Kidney (tissue), 14 donors: Measurements from ENCODE around the gene WIF1. TPM values are rescaled to one million over a fixed set of nuclear protein-coding genes. Genes with fewer than 3 reads are reported as not detected.
A peak's percentile ranks its signal among the peaks of the same experiment; 100 is the strongest.

Source experiments
- DNase-seq, 5 donors: peaks; one replicate each; pipeline ENCODE4 v3.0.0-alpha.2; 2013 to 2020
- FAIRE-seq: peaks from 2 replicates; lab custom pipeline; 2012; peaks lifted over from hg19 to GRCh38; lab: Jason Lieb, UNC
- H3K27ac ChIP-seq, 2 donors: one replicate each; pipeline ENCODE4 v1.7.0; 2013; ENCODE audit warnings: low read depth in 2 of 2, low read length in 2 of 2, inconsistent platforms in 1 of 2
- H3K27me3 ChIP-seq: one replicate; pipeline ENCODE4 v1.7.1; 2013; ENCODE audit warnings: low read length, inconsistent platforms; ENCODE audit not compliant: control insufficient read depth, insufficient read depth
- H3K36me3 ChIP-seq, 3 donors: one replicate each; pipeline versions ENCODE4 v1.7.0 to v1.7.1; 2013; ENCODE audit warnings: low read length in 3 of 3, control low read depth in 1 of 3, inconsistent platforms in 1 of 3; ENCODE audit not compliant: insufficient read depth in 3 of 3, control insufficient read depth in 2 of 3
- H3K4me1 ChIP-seq, 3 donors: one replicate each; pipeline versions ENCODE4 v1.7.0 to v1.7.1; 2013; ENCODE audit warnings: low read length in 3 of 3, inconsistent platforms in 1 of 3, low read depth in 1 of 3; ENCODE audit not compliant: control insufficient read depth in 2 of 3, insufficient read depth in 2 of 3
- H3K4me3 ChIP-seq, 3 donors: one replicate each; pipeline versions ENCODE4 v1.7.0 to v1.8.1; 2013; ENCODE audit warnings: low read length in 3 of 3, control low read depth in 1 of 3, inconsistent platforms in 1 of 3
- H3K9ac ChIP-seq, 3 donors: one replicate each; pipeline versions ENCODE4 v1.7.0 to v1.7.1; 2013; ENCODE audit warnings: low read length in 3 of 3, control low read depth in 1 of 3, inconsistent platforms in 1 of 3
- H3K9me3 ChIP-seq, 3 donors: one replicate each; pipeline versions ENCODE4 v1.7.0 to v1.7.1; 2013; ENCODE audit warnings: low read length in 3 of 3, control low read depth in 1 of 3, inconsistent platforms in 1 of 3; ENCODE audit not compliant: control insufficient read depth in 2 of 3, insufficient read depth in 1 of 3
- CTCF ChIP-seq: IDR thresholded peaks from 3 replicates; pipeline ENCODE4 v1.5.1; 2012; ENCODE audit warnings: mild to moderate bottlenecking, moderate library complexity, borderline replicate concordance; ENCODE audit not compliant: insufficient read depth; ENCODE audit errors: extremely low read depth
- intact Hi-C: fragments of 100-400 bp; cut with DNase I; formaldehyde crosslinking; loops from one replicate; pipeline ENCODE4 v1.11.1; 2022
- polyA plus RNA-seq: library from polyadenylated mRNA; stranded (reverse); fragments of 350-450 nt; fragmentation: Illumina TruSeq; extraction: RNeasy Lipid Tissue Mini Kit (QIAGEN cat#74804); gene quantifications from one replicate; pipeline ENCODE4 v1.2.3, GENCODE V29; 2014; ENCODE audit warnings: low read depth, low replicate concordance; ENCODE audit not compliant: insufficient read depth
- total RNA-seq: library from RNA; stranded (reverse); fragmentation: NEBNext Ultra II Directional; extraction: Animal tissue kit (Norgen Biotek cat#: 25700); gene quantifications from one replicate; pipeline ENCODE4 v1.2.1, GENCODE V29; 2021
- donor health status: control.
- donor health status: control.
- donor health status: control.
- donor health status: control.
- donor health status: control.
- donor health status: DM: yes; HTN: yes; CAD: no.
- donor health status: Normal renal cell carcinoma (clear cell type).

WIF1 gene
- total and polyA plus RNA-seq, 2 donors from 2014 or later, result not detected

- DNase-seq, result peak in 2 of 5 donors; percentile 41 to 59
- Histone ChIP-seq H3K36me3 (no peaks in the 10 kb centered on the region), H3K27ac (no peak overlapping the region), H3K4me3 (no peak overlapping the region), H3K9me3 (no peaks in the 10 kb centered on the region), H3K4me1 (no peaks in the 10 kb centered on the region), H3K27me3 (peaks cover 33% of the 10 kb centered on the region), H3K9ac (no peak overlapping the region)
- intact Hi-C loops, result no loop called here
- TF ChIP-seq CTCF, result no peak
- FAIRE-seq, result no peak
Measured at GRCh38 chr12:65121956-65122469, 908 bp upstream of the WIF1 start.

GRCh38 chr12:65119063-65119462, 2.0 kb downstream of the WIF1 start:
- no peak overlapping the region for H3K4me3 ChIP-seq
- TF ChIP-seq CTCF, result no peak
- no peak overlapping the region for H3K9ac ChIP-seq
- no peaks in the 10 kb centered on the region for H3K4me1 ChIP-seq
- H3K36me3 ChIP-seq, result no peaks in the 10 kb centered on the region
- H3K27me3 ChIP-seq, result peaks cover 22% of the 10 kb centered on the region
- DNase-seq (no peak), FAIRE-seq (no peak)
- no peaks in the 10 kb centered on the region for H3K9me3 ChIP-seq
- intact Hi-C loops, result no loop called here
- no peak overlapping the region for H3K27ac ChIP-seq

GRCh38 chr12:65113621-65114035, 7.5 kb downstream of the WIF1 start:
- DNase-seq (no peak), FAIRE-seq (no peak)
- Histone ChIP-seq H3K4me1 (no peaks in the 10 kb centered on the region), H3K27me3 (peaks cover 4% of the 10 kb centered on the region), H3K9me3 (no peaks in the 10 kb centered on the region), H3K36me3 (no peaks in the 10 kb centered on the region), H3K27ac (no peak overlapping the region), H3K9ac (no peak overlapping the region), H3K4me3 (no peak overlapping the region)
- no peak for TF ChIP-seq CTCF
- intact Hi-C loops, result no loop called here

- H3K27ac ChIP-seq, result no peak overlapping the region
- DNase-seq (no peak), FAIRE-seq (no peak)
- H3K4me1 ChIP-seq, result no peaks in the 10 kb centered on the region
- no peak for TF ChIP-seq CTCF
- no peaks in the 10 kb centered on the region for H3K9me3 ChIP-seq
- H3K4me3 ChIP-seq, result no peak overlapping the region
- H3K36me3 ChIP-seq, result no peaks in the 10 kb centered on the region
- intact Hi-C loops, result no loop called here
- no peaks in the 10 kb centered on the region for H3K27me3 ChIP-seq
- H3K9ac ChIP-seq, result no peak overlapping the region
Measured at GRCh38 chr12:65106948-65107347, 14.2 kb downstream of the WIF1 start.
